Mesothelial cell of epicardium (in vitro differentiated cells): ENCODE measurements around the gene ZBTB21. TPM values are rescaled to one million over a fixed set of nuclear protein-coding genes. Genes with fewer than 3 reads are reported as not detected.
"Not testable (repeated sequence)": the region's sequence is repeated elsewhere in the genome, so short reads cannot be mapped to it uniquely, and the experiment has no call there.

Experiments
- DNase-seq, 2 experiments: peaks; one replicate each; pipeline ENCODE4 v3.0.0; 2021; ENCODE audit warnings: low spot score in 2 of 2; ENCODE audit not compliant: unreplicated experiment in 2 of 2
- H3K27ac Mint-ChIP-seq: 2 replicates; pipeline ENCODE4 v1.8.0; 2021; ENCODE audit warnings: mixed read lengths
- H3K27me3 Mint-ChIP-seq: 2 replicates; pipeline ENCODE4 v1.8.0; 2021; ENCODE audit warnings: low read depth, mixed read lengths
- H3K36me3 Mint-ChIP-seq: 2 replicates; pipeline ENCODE4 v1.8.0; 2021; ENCODE audit warnings: mixed read lengths
- H3K4me1 Mint-ChIP-seq: 2 replicates; pipeline ENCODE4 v1.8.0; 2021; ENCODE audit warnings: mixed read lengths
- H3K4me3 Mint-ChIP-seq: 2 replicates; pipeline ENCODE4 v1.8.0; 2021; ENCODE audit warnings: mild to moderate bottlenecking, moderate library complexity, mixed read lengths
- H3K9me3 Mint-ChIP-seq: 2 replicates; pipeline ENCODE4 v1.8.0; 2021; ENCODE audit warnings: mixed read lengths
- total RNA-seq: library from RNA; stranded (reverse); gene quantifications from 3 replicates; pipeline ENCODE4 v1.2.1, GENCODE V29; 2021
- TF ChIP-seq, protein P1 (sequence below): fragments of 200-600 bp; sonication (generic); IDR thresholded peaks from one replicate; pipeline ENCODE4 v1.5.0; 2021; ENCODE audit warnings: antibody characterized with exemption; ENCODE audit not compliant: unreplicated experiment

The ZBTB21 gene
- total RNA-seq, 1 donor from 2014 or later = 17.4 TPM

DNA sequence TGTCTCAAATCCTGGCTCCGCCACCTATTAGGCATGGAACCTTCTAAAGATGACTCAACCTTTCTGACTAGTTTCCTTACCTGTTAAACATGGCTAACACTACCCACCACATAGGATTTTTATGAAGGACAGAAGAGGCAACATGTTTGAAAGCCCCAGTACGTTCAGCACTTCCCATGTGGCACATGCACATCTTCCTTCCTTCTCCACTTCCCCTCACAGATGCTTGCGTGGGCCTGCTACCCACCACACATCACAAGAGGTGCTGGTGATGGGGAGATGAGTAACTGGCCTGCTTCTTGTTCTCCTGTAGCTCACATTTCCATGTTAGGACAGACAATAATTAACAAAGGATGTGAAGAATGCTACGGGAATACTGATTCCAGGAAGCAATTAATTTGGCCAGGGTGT, 7.1 kb downstream of the ZBTB21 start:
- no peak overlapping the region for H3K27ac Mint-ChIP-seq
- TF ChIP-seq, protein P1, sequence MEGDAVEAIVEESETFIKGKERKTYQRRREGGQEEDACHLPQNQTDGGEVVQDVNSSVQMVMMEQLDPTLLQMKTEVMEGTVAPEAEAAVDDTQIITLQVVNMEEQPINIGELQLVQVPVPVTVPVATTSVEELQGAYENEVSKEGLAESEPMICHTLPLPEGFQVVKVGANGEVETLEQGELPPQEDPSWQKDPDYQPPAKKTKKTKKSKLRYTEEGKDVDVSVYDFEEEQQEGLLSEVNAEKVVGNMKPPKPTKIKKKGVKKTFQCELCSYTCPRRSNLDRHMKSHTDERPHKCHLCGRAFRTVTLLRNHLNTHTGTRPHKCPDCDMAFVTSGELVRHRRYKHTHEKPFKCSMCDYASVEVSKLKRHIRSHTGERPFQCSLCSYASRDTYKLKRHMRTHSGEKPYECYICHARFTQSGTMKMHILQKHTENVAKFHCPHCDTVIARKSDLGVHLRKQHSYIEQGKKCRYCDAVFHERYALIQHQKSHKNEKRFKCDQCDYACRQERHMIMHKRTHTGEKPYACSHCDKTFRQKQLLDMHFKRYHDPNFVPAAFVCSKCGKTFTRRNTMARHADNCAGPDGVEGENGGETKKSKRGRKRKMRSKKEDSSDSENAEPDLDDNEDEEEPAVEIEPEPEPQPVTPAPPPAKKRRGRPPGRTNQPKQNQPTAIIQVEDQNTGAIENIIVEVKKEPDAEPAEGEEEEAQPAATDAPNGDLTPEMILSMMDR = no peak
- peaks cover 10% of the 10 kb centered on the region for H3K4me1 Mint-ChIP-seq
- H3K27me3 Mint-ChIP-seq = no peaks in the 10 kb centered on the region
- peaks cover 26% of the 10 kb centered on the region for H3K36me3 Mint-ChIP-seq
- no peaks in the 10 kb centered on the region for H3K9me3 Mint-ChIP-seq
- no peak for DNase-seq
- no peak overlapping the region for H3K4me3 Mint-ChIP-seq

DNA sequence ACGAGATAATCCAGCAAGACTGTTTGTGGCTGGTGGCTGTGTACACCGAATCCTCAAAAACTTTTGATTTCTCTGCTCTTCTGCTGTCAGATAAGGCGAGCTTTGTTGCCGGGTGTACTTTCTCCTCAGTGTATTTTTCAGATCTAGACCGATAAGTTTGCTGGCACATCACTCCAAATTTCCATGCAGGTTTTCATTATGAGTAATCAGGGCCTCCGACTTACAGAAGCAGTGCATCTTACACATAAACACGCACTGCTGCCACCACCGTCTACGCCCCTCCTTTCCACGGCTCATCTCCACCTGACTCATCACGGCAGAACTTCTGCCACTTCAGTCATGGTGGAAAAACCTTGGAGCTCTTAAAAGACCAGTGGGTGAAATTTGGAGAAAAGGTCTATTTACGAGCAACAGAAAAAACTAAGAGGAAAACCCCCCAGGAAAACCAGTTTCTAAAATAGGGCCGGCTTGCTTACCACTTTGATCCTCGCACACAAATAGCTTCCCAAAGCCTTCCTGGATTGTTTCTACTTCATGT, 7.7 kb downstream of the ZBTB21 start:
- Mint-ChIP-seq H3K27ac (no peak overlapping the region), H3K4me3 (no peak overlapping the region), H3K27me3 (no peaks in the 10 kb centered on the region), H3K36me3 (peaks cover 27% of the 10 kb centered on the region), H3K4me1 (peaks cover 10% of the 10 kb centered on the region), H3K9me3 (no peaks in the 10 kb centered on the region)
- DNase-seq = no peak
- TF ChIP-seq, protein P1 = no peak

DNA sequence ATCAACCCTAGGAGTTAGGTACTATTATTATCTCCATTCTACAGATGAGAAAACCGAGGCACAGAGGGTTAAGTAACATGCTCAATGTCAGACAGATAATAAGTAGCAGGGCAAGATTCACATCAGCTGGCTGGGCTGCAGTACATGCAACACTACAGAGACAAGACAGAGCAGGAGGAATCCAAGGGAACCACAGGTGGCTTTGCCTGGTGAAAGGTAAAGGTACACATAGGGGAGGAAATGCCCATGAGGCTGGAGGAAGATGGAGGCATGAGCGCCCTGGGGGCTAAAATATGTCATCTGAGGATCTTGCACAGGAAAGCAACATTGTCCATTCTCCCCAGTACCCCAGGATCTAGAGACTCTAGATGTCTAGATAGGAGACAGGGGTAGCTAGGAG, 8.4 kb downstream of the ZBTB21 start:
- no peak for DNase-seq
- Mint-ChIP-seq H3K9me3 (peaks cover 2% of the 10 kb centered on the region), H3K4me3 (no peak overlapping the region), H3K4me1 (peaks cover 10% of the 10 kb centered on the region), H3K36me3 (peaks cover 26% of the 10 kb centered on the region), H3K27me3 (no peaks in the 10 kb centered on the region), H3K27ac (no peak overlapping the region)
- TF ChIP-seq, protein P1 = no peak

DNA sequence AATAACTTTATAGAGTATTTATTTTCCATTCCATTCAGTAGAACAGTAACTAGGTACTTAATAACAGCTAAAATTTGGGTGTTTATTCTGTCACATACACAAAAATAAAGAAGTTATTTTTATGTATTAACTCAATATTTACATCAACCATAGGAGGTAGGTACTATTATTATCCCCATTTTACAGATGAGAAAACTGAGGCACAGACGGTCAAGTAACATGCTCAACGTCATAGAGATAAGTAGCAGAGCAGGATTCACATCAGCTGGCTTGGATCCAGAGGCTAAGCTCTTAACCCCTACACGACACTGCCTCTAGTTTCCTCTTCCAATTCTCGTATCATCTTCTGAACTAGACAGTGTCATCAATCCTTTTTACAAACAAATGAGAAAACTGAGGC, 9.3 kb downstream of the ZBTB21 start:
- peaks cover 34% of the 10 kb centered on the region for H3K36me3 Mint-ChIP-seq
- peaks cover 10% of the 10 kb centered on the region for H3K4me1 Mint-ChIP-seq
- no peak for DNase-seq
- TF ChIP-seq, protein P1 = no peak
- H3K4me3 Mint-ChIP-seq = no peak overlapping the region
- H3K27ac Mint-ChIP-seq = no peak overlapping the region
- H3K27me3 Mint-ChIP-seq = no peaks in the 10 kb centered on the region
- peaks cover 10% of the 10 kb centered on the region for H3K9me3 Mint-ChIP-seq

DNA sequence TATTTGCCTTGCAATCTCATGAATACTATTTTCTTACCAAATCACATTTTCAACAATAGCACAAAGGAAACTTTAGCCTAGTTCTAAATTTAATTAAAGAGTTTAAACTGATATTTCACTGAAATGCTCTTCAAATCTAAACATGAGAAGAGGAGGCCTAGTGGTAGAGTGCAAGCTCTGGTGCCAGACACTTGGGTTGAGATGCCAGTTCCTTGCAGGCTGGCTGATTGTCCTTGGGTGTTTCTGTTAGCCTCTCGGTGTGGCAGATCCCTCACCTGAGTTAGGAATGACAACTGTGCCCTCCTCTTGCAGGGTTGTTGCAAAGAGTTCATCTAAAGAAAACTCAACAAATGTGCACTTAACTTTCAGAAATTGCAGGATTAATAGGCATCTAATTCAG, 12.5 kb downstream of the ZBTB21 start:
- Mint-ChIP-seq H3K4me1 (no peaks in the 10 kb centered on the region), H3K36me3 (peaks cover 64% of the 10 kb centered on the region), H3K4me3 (no peak overlapping the region), H3K27ac (no peak overlapping the region), H3K27me3 (no peaks in the 10 kb centered on the region), H3K9me3 (peaks cover 18% of the 10 kb centered on the region)
- no peak for DNase-seq
- TF ChIP-seq, protein P1 = no peak

DNA sequence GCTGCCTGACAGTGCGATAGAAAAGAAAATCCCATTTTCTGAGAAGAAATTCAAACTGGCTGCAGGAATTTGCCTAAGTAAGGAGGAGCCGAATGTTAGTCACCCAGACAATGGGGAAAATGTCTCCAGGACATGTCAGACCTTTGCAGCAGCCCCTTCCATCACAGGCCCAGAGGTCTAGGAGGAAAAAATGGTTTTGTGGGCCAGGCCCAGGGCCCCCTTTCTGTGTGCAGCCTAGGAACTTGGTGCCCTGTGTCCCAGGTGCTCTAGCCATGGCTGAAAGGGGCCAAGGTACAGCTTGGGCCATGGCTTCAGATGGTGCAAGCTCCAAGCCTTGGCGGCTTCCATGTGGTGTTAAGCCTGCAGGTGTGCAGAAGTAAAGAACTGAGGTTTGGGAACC, 14.6 kb downstream of the ZBTB21 start:
- no peak overlapping the region for H3K4me3 Mint-ChIP-seq
- H3K4me1 Mint-ChIP-seq = no peaks in the 10 kb centered on the region
- no peaks in the 10 kb centered on the region for H3K27me3 Mint-ChIP-seq
- no peak overlapping the region for H3K27ac Mint-ChIP-seq
- H3K36me3 Mint-ChIP-seq = peaks cover 76% of the 10 kb centered on the region
- TF ChIP-seq, protein P1 = no peak
- peaks cover 18% of the 10 kb centered on the region for H3K9me3 Mint-ChIP-seq
- no peak for DNase-seq

DNA sequence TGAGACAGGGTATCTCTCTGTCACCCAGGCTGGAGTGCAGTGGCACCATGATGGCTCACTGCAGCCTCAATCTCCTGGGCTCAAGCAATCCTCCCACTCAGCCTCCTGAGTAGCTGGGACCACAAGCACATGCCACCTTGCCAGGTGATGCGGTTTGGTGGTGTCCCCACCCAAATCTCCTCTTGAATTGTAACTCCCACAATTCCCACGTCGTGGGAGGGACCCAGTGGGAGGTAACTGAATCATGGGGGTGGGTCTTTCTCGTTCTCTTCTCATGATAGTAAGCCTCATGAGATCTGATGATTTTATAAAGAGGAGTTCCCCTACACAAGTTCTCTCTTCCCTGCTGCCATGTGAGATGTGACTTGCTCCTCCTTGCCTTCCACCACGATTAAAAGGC, 15.5 kb downstream of the ZBTB21 start:
- H3K4me3 Mint-ChIP-seq, H3K4me1 Mint-ChIP-seq, DNase-seq, H3K27ac Mint-ChIP-seq, H3K27me3 Mint-ChIP-seq: not testable (repeated sequence)
- peaks cover 18% of the 10 kb centered on the region for H3K9me3 Mint-ChIP-seq
- peaks cover 71% of the 10 kb centered on the region for H3K36me3 Mint-ChIP-seq
